GM21423 (cell line): ENCODE measurements around the gene NCCRP1.

Experiments used
- ATAC-seq: cut with Tn5 transposase; IDR thresholded peaks from one replicate; pipeline ENCODE4 v1.9.1; 2021; ENCODE audit warnings: mild to moderate bottlenecking, moderate library complexity; ENCODE audit not compliant: unreplicated experiment

Gene NCCRP1

GRCh38 chr19:39178296-39179006 is 18.3 kb upstream of the NCCRP1 start:
- ATAC-seq, result no peak

DNA sequence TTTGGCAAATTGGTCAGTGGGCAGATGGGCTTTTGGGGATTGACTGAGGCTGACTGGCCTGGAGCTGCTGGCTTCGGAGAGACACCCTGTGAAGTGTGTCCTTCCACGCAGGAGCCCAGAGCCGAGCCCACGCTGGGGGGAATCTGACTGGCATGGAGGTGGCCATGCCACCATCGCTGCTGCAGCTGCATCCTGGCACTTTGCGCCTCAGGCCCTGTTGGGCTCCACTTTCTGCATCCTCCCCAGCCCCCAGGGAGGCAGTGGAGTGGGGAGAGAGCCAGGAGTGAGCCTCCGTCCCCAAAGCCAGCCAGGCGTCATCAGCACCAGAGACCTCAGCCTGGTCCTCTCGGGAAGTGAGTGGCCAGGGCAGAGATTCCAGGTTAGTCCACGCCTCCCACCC is 17.0 kb upstream of the NCCRP1 start:
- no peak for ATAC-seq

GRCh38 chr19:39180749-39181148 is 16.0 kb upstream of the NCCRP1 start:
- ATAC-seq, result no peak

DNA sequence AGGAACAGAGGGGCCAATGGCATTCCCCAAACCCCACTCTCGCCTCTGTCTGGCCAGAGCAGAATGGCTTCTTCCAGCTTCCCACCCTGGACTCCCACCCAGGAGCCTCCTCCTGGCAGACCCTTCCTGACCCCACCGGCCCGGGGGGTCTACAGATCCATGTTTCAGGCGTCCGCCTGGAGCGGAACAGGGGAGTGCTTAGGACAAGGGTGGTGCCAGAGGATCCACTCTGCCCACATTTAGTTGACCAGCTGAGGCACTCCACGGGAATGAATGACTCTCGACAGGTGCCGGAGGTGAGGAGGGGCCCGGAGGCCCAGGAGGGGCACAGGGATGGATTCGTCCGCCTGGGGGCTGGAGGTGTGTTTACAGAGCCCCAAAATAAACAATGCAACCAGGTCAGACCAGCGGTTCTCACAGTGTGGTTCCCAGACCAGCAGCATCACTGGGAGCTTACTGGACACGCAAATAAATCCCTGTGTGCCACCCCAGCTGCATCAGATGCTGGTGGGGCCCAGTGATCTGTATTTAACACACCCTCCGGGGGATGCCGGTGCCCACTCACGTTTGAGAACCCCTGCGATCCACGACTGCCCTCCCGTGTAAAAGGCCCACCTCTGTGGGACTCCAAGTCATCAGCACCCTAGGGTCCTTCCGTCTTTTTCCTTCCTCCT is 15.1 kb upstream of the NCCRP1 start:
- ATAC-seq, result no peak

DNA sequence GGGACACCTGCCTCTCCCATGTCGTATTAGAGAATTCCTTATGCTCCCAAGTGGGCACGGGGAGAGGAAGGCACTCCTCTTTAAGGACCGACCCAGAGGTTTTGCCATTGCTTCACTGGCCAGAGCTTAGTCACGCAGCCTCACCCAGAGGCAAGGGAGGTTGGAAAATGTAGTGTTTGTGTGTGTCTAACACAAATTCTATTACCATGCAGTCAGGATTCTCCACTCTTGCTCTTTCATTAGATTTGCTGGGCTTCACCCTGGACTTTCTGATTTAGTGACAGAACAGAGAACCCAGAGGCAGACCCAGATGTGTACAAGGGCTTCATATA is 14.6 kb upstream of the NCCRP1 start:
- no peak for ATAC-seq

GRCh38 chr19:39183104-39183503 is 13.7 kb upstream of the NCCRP1 start:
- ATAC-seq, result no peak

DNA sequence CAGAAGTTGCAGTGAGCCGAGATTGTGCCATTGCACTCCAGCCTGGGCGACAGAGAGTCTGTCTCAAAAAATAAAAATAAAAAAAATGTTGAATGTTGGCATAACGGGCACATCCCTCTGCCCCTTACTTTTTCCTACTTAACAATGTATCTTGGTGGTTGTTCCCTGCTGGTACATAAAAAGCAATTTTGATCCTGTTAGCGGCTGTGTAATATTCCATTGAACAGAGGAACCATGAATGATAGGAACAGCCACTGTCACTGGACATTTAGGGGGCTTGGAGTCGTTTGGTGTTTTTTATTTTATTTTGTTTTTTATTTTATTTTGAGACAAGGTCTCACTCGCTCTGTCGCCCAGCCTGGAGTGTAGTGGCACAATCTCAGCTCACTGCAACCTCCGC is 10.4 kb upstream of the NCCRP1 start:
- no peak for ATAC-seq

GRCh38 chr19:39187552-39187943 is 9.2 kb upstream of the NCCRP1 start:
- ATAC-seq, result no peak

- no peak for ATAC-seq
Measured at GRCh38 chr19:39188960-39189359, 7.8 kb upstream of the NCCRP1 start.

DNA sequence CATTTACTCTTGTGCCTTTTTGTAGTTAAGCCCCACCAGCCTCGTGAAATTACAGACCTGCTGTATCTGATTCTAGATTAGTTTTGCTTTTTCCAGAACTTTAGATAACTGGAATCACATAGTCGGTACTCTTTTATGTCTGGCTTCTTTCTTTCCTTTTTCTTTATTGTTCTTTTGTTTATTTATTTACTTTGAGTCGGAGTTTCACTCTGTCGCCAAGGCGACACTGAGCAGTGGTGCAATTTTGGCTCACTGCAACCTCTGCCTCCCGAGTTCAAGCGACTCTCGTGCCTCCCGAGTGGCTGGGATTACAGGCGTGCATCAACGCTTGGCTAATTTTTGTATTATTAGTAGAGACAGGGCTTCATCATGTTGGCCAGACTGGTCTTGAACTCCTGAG is 6.0 kb upstream of the NCCRP1 start:
- no peak for ATAC-seq

DNA sequence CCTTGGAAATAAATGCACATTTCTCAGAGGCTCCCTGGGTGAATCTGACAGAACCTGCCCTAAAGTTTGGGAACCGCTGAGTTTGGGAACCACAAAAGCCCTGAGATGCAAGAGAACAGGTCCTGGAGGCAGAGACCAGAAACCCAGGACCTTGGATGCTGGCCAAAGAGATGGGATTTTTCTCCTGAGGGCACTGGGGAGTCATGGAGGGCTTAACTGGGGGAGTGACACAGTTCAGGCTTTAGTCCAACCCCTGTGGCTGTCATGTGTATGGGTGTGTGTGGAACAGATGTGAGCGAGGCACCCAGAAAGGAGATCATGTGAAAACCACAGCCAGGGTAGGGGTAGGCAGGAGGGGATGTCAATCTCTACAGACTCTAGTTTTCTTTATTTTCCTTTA is 3.9 kb upstream of the NCCRP1 start:
- ATAC-seq, result no peak

DNA sequence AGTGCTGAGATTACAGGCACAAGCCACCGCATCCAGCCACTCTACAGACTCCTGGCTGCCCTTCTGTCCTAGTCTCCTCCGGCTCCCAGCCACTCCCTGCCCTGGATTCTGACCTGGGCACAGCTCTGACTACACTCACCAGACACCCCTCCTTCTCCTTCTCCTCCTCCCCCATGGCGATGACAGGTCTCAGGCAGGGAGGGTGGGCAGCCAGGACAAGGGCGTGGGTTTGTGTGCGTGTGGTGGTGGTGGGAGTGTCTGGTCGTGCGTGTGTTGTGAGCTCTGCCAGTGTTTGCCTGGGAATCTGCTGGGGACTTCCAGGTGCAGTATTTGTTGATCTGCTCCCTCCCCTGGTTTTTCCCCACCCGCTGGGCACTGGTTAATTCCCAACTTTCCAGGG is 3.0 kb upstream of the NCCRP1 start:
- no peak for ATAC-seq

DNA sequence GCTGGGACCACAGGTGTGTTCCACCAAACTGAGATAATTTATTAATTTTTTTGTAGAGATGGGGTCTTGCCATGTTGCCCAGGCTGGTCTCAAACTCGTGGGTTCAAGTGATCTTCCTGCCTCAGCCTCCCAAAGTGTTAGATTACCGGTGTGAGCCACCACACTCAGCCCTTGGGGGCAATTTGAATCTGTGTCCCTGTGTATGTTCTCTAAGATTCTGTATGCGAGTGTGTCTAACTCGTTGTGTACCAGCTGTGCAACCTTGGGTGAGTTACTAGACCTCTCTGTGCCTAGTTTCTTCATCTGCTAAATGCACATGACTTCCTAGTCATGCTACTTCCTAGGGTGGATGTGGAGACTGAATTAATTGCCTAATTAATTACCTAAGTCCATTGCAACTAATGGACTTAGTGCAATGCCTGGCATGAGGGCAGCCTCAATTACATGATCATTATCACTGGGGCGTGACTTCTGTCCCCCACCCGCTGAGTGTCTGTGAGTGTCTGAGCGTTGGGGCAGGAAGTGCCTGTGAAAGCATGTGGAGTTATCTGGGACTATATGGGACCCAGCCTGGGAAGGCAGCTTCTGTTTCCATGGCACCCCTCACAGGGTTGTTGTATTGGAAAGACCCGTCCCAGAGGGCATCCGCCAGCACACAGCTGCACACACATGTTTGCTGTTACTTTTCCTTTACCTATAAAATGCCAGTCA is 1.8 kb upstream of the NCCRP1 start:
- no peak for ATAC-seq

GRCh38 chr19:39195755-39196154 is 1.0 kb upstream of the NCCRP1 start:
- no peak for ATAC-seq

DNA sequence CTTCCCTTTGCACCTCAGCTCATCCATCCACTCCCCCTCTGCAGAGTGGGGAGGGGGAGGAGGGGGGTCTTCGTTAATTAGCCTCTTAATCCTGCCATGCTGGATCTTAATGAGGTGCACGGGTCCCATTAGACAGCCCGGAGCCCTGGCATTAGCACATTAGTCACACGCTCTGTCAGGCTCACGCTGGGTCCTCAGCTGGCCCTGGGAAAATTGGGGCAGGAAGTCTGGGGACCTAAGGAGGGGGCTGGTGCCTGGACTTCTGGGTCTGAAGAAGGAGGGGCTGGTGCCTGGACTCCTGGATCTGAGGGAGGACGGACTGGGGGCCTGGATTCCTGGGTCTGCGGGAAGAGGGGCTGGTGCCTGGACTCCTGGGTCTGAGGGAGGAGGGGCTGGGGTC is 444 bp upstream of the NCCRP1 start:
- no peak for ATAC-seq

DNA sequence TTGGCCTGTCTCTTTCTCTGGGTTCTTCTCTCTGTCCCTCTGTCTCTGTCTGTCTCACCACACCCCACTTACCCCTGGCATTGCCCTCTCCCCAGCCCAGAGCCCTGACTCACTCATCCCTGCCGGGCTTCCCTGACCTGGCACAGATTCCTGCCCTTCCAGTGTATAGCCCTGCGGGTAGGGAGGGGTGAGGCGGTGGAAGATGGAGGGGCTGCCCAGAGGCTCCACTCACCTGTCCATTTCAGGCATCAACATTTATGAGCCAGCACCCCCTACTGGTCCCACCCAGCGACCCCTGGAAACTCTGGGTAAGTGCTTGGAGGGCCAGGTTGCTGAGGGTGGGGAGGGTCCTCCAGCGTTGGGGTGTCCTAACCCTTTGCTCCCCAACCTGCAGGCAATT is 1.0 kb downstream of the NCCRP1 start:
- no peak for ATAC-seq

DNA sequence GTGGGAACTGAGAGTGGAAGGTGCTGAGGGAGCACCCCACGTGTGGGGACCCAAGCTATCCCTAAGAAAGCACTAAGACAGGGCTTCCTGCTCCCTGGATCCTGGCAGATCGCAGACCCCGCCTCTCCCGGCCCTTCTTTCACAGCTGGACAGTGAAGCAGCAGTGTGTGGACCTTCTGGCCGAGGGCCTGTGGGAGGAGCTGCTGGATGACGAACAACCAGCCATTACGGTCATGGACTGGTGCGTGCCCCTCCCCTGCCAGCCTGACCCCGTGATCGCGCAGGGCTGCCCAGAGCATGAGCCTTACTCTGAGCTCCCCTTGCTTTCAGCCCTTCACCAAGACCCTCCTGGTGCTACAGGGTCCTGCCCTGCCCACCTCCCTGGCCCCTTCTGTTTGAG is 2.3 kb downstream of the NCCRP1 start:
- no peak for ATAC-seq

DNA sequence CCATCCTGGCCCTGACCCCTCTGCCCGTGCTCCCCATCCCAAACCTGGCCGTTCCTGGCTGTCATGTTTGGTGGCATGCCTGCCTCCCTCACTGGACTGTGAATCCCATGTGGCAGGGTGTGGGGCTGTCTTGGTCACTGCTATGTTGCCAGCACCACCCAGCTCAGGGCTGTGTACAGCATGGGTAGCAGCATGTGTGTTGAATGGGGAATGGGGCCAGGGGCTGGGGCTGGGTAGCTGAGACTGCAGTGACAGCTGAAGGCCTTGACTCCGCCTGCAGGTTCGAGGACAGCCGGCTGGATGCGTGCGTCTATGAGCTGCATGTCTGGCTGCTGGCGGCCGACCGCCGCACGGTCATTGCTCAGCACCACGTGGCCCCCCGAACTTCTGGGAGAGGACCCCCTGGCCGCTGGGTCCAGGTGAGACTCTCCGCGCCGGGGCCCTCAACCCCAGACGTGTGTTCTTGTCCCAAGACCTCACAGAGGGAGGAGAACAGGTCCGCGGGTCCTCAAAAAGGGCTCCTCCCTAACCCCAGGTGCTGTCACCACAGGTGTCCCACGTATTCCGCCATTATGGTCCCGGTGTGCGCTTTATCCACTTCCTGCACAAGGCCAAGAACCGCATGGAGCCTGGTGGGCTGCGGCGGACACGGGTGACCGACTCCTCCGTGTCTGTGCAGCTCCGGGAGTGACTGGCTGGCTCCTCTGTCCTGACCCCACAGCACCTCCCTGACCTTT is 3.5 kb downstream of the NCCRP1 start:
- ATAC-seq, result no peak

DNA sequence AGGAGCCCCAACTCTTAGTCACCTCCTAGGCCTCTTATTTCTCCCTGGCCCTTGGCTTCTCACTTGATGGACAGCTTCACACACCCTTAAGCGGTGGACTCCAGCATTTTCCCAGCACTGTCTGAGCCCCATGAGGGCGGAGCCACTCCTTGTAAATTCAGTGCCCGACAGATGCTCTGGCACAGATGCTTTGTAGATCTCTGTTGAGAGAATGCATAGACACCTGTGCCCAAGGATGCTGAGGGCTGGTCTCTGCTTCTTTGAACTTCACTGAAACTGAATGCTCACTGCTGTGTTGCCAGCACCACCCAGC is 4.0 kb downstream of the NCCRP1 start:
- no peak for ATAC-seq

- no peak for ATAC-seq
Measured at GRCh38 chr19:39202998-39203355, 6.2 kb downstream of the NCCRP1 start.

- no peak for ATAC-seq
Measured at GRCh38 chr19:39203372-39204341, 6.9 kb downstream of the NCCRP1 start, which contains the start of gene SYCN. SYCN (minus strand) TSS chr19:39204263; CDS start chr19:39204254, 9 bp downstream.
